ENCODE measurements around the gene ATRAID.

DNA sequence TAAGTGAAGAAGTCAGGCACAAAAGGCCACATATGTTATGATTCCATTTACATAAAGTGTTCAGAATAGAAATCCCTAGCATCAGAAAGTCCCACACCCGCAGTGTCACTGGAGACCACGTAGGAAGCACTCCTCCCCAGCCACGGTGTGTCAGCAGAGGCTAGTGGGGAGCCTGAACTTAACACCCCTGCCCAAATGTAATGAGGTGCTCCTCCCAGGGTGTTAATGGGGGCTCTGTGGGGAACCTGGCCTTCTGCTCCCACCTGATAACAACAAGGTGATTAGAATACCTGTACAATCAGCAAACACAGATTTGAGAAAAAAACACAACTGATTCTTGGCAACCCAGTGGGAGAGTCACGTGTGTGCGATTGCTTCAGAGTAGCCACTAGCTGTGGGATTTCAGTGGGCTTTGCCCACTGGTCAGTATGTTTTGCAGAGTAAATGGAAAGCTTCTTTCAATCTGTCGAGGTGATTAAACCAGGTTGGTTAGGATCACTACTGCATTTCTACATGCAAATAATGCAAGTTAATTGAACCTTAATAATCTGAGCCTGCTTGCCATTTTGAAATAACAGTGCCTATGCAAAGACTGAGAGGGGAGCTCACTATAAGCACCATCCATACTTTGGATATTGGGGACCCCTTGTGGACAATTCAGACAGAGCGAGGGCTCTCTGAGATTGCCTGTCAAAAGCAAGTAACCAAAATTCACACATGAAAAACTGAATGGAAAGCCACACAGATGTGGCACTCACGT, 20.6 kb upstream of the ATRAID start:
- TF ChIP-seq SUZ12 (IDR thresholded peaks at IDR 0.05): no peak
- no peak for TF ChIP-seq FOXA1 (IDR thresholded peaks at IDR 0.05)

All from HEK293T (cell line).